Amniotic epithelial cell (primary cell): ENCODE measurements around the gene PITPNC1.
"Not testable (repeated sequence)": the region's sequence is repeated elsewhere in the genome, so short reads cannot be mapped to it uniquely, and the experiment has no call there.

Source experiments
- DNase-seq: peaks from one replicate; pipeline ENCODE4 v3.0.0-alpha.2; 2010; ENCODE audit warnings: low read depth

PITPNC1 gene

DNA sequence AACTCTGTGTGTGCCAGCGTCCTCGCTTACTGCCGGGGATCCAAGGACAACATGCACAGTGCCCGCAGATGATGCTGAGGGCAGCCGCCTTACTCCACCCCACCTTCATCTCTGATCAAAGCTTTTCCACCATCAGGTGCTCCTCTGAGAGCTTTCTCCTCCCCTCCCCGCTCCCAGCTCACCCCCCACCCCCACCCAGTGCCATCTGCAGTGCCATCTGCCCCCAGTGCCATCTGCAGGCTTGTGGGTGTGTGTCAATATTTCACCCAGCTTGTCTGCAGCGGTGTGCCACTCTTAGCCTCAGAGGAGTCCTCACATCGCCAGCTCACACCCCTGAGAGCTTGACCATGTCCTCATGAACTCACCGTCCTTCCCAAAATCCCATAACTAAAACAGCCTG lies 242.5 kb downstream of the PITPNC1 start:
- DNase-seq = no peak

DNA sequence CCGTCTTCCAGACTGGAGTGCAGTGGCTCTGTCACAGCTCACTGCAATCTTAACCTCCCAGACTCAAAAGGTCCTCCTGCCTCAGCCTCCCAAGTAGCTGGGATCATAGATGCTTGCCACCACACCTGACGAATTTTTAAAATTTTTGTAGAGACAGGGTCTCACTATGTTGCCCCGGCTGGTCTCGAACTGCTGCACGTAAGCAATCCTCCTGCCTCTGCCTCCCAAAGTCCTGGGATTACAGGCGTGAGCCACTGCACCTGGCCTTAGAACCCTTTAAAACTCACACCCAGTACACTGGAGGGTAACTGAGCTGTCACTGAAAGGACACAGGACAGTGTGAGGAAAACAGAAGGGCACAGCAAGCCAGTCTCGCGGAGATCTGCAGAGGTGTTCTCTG lies 243.0 kb downstream of the PITPNC1 start:
- no peak for DNase-seq

DNA sequence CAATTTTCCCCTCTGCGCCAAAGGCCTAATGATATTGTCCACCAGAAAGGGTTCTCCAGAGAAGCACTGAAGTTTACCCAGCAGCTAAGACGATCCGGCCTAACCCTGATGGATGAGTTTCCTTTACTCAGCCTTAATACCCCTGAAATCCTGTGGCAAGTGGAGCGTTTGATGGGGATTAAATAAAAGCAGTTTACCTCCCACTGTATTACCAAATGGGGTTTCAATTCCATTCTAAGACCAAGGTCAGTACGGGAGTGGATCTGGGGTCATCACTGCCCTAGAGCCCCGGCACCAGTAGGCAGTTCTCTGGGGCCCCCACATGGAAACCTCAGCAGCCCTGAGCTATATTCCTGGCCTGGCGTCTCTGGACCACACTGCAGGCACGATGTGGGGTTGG lies 243.6 kb downstream of the PITPNC1 start:
- DNase-seq = no peak

DNA sequence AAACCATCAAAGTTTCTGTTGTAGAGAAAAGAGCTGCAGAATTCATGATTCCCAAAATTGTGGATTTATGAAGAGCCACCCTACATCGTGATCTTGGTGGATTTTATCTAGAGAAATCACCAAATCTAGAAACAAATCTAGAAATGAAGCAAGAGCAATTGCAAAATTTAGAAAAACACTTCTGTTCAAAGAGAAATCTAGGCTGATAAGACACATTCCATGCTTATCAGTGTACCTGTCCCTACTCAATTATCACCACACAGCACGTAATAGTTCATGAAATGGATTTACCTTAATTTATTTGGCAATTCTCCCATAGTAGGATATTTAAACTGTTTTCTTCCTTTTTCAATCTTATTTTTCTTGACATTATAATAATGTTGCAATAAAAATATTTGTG lies 246.7 kb downstream of the PITPNC1 start:
- DNase-seq = no peak

DNA sequence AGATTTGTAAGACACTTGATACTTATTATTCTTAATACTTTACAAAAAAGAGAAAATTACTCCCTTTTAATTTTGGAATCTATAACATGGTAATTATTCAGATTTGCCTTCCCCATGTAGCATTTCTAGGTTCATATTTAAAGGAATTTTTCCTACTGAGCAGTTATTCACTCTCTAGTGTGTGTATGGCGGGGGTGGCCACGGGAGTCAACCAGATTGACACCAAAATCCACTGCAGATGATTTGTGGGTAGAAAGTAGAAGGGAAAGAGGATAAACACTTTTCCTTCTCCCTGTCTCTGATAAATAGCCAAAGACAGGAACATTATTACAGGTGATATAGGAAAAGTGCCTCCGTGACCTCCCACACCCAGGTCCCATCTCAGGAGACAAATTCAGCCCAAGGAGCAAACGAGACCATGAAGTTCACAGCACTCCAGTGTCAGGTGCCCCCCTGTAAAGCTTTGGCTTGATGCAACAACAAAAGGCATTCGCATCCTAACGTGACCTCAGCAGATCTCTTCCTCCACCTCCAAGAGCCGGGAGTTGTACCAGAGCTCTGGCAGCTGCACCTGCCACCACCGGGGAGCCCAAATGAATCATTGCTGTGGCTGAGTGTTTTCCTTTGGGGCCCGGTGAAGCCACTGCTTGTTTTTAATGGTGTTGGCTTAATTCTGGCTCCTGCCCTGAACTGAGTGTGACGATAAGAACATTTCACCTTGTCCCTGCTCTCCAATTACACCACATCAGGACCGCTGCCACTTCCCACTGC lies 248.0 kb downstream of the PITPNC1 start:
- no peak for DNase-seq

DNA sequence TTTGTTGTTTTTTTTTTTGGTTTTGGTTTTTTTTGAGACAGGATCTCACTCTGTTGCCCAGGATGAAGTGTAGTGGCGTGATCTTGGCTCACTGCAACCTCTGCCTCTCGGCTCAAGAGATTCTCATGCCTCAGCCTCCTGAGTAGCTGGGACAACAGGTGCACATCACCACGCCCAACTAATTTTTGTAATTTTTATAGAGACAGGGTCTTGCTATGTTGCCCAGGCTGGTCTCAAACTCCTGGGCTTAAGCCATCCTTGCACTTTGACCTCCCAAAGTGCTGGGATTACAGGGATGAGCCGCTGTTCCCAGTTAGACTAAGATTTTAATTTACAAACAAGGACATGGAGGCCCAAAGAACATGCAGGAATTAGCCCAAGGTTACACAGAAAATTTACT lies 248.9 kb downstream of the PITPNC1 start:
- no peak for DNase-seq

DNA sequence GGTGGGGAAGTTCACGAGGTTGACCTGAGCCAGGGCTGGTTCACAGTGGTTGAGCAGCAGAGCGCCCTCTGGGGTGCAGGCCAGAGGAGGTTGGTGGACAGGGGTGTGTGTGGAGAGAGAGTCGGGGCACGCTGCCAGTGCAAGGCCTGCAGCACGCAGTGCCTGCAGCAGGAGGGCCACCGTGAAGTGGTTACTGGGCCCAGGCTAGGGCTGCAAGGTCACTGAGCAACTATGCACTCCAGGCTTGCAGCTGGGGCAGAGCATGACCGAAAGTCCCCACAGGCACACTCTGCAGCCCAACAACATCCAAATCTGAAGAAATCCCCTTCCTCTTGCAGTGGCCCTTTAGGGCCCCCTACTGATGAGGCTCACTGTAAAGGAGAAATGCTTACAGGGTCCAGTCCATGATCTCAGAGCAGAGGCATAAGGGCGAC lies 251.5 kb downstream of the PITPNC1 start:
- DNase-seq = peak; percentile 7

DNA sequence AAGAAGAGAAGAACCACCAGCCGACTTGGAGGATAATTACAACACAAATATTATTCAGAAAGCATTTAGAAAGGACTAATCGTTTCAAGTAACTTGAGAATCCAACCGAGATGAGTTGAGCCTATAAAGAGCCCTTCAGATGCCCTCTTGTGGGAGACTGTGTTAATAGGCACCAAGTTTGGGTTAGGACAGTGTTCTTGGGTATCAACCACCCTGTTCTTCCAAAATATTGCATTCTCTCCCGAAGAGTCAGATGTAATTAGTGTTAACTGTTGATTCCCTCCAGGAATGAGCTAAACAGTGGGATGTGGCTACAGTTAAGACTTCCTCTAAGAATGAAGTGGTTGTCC lies 252.9 kb downstream of the PITPNC1 start:
- DNase-seq = peak; percentile 44

DNA sequence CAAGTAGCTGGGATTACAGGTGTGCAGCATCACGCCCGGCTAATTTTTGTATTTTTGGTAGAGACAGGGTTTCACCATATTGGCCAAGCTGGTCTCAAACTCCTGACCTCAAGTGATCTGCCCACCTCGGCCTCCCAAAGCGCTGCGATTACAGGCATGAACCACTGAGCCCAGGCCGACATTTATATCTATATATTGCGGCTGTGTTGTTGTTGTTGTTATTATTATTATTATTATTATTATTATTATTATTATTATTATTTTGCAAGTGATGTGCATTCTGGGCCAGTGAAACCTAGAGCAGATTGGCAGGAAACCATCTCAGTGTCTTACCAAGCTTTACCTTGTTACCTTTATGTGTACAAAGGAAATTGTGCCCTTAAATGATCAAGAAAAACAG lies 253.8 kb downstream of the PITPNC1 start:
- not testable (repeated sequence) for DNase-seq

DNA sequence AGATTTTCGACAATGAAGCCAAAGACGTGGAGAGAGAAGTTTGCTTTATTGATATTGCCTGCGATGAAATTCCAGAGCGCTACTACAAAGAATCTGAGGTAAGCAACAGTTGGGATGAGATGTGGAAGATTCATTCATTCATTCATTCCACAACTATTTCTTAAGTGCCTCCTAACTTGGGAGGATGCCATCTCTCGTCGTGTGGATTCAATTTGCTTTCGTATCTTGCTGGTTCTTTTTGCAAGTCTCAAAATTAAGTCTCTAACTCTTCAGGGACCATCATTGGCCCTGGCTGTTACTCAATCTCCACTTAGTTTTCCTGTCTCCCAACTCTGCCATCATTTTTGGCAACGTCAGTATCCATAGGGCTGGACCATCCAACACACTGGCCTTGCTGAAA lies 255.1 kb downstream of the PITPNC1 start:
- no peak for DNase-seq

DNA sequence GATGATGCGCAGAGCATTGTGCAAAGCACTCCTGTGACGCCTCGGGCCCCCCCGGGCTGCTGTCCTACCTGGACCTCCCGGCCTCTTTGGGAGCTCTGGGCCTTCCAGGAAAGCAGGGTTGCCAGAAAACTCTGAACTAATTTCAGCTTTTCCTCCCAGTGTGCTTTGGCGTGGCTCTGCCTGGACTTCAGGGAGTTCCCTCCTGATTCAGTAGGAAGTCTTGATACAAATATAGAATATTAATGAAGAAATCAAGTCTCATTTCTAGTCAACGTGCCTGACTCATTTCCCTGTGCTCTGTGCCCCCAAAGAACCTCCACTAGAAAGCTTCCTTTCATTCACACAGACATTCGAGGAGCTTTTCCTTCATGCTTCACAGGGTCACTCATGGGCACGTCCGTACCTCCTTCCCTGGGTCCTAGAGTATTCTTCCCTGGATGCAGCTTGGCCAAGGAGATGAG lies 256.7 kb downstream of the PITPNC1 start:
- no peak for DNase-seq

DNA sequence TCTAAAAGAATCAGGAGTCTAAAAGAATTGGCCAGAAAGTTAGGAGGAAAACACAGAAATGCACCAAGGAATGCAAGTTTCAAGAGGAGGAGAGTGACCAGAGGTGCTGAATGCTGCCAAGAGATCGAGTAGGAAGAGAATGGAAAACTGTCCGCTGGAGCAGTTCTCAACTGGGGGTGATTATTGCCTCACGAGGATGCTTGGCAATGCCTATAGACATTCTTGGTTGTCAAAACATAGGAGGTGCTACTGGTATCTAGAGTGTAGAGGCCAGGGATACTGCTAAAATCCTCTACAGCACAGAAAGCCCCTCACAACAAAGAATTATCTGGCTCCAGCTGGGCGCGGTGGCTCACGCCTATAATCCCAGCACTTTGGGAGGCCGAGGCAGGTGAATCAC lies 258.6 kb downstream of the PITPNC1 start:
- DNase-seq = no peak

DNA sequence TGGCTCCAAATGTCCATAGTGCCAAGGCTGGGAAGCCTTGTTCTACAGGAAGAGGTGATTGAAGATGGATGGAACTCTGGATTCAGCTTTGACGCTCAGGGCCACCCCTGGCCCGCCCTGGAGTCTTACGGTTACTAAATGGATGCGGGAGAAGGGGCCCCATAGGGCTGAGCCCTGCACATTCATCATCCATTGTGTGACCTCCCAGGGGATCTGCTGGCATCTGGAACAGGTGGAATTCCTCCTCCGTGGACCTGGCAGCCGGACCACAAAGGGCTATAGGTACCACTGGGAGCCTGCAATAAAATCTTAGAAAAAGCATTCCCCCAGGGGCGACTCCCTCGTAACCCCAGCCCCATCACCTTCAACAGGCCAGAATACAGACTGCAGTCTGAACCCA lies 259.2 kb downstream of the PITPNC1 start:
- no peak for DNase-seq

DNA sequence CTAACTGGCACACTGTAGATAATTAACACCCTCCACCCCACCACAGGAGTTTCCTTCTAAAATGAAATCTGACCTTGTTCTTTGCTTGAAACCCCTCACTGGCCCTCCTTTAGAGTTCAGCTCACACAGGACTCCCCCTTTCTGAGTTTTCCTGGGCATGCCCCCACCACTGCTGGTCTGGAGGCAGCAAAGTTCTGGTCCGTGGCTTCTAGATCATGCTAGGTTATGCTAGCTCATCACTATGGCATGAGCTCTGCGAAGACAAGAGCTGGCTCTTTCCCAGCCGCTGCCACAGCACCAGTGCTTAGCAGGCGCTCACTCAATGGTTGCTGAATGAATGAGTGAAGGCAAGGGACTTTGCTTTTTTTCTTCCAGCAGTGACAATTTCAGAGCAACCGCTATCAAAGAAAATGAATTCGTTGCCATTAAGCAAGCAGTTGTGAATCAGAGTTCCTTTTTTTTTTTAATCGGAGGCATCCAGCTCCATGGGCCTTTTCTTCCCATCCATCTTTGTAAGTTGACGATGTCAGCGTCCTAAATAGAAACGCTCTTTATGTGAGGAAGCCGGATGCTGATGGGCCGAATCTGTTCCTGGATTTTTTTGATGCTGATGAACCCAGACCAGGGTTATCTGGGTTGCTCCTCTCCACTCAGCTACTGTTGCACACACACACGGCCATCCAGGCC lies 259.9 kb downstream of the PITPNC1 start:
- peak; percentile 4 for DNase-seq

DNA sequence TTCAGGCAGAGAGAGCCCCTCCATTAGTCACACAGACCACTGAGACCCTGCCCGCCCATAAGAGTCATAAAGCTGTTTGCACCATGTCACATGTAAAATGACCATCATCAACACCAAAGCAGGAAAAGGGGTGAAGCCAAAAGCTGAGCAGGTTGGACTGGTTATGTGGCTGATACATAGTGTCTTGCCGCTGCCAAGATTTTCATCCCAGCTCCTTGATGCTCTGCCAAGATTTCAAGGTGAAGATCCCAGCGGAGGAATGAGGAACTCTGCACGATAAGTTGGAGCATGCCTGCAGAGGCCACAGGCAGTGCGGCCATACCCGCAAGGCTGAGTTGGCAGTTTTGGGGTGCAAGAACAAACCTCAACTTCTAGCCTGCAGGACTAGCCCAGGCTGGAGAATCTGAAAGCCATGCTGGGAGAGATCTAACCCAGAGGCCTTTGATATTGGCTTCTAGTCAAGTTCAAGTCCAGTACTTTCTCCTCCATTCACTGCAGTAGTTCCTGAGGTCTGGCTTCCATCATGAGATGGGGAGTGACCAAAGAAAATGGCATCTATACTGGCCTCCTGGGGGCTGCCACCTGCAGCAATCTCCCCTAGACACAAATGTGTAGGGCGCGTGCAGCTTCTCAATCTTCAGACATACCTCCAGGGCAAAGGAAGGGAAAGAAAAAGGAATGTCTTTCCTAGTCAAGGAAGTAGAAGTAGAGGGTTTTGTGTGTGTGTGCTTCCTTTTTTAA lies 261.0 kb downstream of the PITPNC1 start:
- no peak for DNase-seq

DNA sequence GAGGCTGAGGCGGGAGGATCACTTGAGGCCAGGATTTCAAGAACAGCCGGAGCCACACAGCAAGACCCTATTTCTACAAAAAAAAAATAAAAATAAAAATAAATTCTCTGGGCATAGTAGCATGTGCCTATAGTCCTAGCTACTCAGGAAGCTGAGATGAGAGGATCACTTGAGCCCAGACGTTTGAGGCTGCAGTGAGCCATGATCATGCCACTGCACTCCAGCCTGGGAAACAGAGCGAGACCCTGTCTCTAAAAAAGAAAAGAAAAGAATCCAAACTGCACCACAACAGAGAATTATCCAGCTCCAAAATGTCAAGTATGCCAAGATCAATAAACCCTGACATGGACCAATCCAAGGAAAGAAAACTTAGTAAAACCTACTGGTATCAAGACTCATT lies 261.8 kb downstream of the PITPNC1 start:
- DNase-seq = no peak

DNA sequence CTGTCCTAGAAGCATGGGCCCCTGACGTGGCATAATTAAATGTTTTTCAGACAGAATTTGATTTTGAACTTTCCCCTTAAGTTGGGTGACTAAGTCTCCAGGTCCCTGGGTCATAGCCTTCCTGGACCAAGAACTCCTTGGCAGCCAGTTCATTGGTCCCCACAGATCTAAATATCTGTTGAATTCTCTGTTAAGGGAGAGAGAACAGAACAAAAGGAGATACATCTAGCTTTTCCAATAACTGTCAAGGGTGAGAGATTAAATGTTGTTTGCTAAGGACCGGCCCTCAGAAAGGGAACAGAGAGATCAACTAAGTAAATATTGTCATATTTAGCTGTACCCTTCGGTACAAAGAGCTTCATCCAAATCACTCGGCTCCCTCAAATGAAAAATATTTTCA lies 262.5 kb downstream of the PITPNC1 start:
- DNase-seq = no peak

DNA sequence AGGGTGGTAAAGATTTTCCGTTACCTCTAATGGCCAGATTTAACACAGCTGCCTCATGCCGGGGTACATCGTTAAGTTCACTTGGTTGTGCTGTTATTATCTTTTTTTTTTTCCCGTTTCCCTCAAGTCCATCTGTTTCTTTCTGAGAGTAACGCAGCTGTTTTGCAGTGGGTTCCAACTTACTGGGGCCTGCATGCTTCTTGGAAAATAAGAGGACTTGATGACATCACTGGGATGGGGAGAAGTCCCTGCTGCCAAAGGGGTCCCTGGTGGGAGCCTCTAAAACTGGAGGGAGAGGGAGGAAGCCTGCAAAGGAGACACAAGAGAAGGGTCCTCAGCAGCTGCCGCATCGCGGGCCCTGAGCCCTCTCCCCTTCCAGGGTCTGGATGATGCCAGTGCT lies 262.9 kb downstream of the PITPNC1 start:
- no peak for DNase-seq

DNA sequence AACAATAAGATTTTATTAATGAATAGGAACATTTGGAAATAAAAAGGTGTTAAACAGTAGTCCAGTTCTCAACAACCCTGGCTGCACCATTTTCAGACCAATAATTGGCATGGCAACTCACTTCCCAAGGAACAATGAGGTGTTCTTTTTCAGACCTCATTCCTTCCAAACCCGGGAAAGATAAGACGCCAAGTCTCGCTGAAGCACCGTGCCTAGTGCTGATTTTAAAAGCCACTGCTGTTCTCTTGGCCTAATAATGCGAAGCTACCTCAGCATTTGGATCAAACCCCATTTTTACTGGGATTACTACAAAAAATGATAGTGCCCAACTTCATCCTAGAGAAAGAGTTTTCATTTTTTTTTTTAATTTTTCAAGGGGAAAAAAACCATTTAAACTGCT lies 265.4 kb downstream of the PITPNC1 start:
- DNase-seq = no peak

DNA sequence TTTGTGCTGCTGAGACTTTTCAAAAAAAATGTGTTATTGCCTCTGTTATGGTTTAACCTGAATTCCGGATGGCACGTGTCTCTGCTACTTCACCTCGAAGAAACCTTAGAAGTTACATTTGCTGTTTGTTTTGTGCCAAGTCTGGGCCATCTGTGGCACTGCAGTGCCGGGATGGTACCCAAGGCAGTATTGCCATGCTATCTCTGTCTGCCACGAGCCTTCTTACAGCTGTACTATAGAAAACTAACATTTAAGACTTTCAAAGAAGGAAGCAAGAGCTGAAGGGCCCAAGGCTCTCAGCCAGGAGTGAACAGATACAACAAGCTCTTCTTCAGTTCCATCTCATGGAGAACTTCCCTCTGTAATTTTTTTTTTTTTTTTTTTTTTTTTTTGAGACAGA lies 267.0 kb downstream of the PITPNC1 start:
- DNase-seq = no peak

DNA sequence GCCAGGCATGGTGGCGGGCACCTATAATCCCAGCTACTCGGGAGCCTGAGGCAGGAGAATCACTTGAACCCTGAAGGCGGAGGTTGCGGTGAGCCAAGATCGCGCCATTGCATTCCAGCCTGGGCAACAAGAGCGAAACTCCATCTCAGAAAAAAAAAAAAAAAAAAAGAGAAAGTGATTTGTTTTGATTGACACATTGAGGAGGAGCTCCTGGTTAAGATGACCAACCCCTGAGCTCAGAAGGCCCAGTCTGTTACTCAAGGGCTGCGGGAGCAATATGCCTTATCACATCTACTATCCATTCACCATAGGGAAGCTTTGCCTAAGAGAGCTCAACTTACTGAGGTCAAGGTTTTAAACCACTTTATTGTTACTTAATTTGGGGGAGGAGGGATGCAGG lies 268.1 kb downstream of the PITPNC1 start:
- DNase-seq = not testable (repeated sequence)

DNA sequence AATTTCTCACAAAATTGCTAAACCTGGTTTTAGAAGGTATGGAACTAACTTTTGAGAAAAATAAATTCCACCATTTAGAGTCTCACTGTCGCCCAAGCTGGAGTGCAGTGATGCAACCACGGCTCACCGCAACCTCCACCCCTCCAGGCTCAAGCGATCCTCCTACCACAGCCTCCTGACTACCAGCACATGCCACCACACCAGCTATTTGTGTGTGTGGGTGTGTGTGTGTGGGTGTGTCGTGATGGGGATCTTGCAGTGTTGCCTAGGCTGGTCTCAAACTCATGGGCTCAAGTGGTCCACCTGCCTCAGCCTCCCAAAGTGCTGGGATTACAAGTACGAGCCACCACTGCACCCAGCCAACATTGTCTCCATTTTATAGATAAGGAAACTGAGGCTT lies 269.4 kb downstream of the PITPNC1 start:
- no peak for DNase-seq

DNA sequence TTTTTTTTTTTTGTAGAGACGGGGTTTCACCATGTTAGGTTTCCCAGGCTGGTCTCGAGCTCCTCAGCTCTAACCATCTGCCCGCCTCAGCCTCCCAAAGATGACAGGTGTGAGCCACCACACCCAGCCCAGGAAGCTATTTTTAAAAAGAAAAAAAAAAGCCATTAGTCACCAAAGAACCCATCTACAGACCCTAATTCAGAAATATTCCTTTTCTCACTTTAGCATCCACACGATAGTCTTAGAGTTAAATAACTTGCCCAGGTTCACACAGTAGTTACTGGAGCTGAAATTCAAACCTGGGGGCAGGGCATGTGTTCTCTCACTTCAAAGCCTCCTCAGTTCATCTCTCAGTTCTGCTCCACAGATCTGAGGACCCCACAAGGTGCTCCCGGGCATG lies 270.4 kb downstream of the PITPNC1 start:
- DNase-seq = no peak
